HL-60 (cell line): Measurements from ENCODE around the gene ABCB4.

Experiments used
- CTCF ChIP-seq: IDR thresholded peaks from one replicate; pipeline ENCODE4 v1.5.1; 2011; ENCODE audit warnings: low read length, control low read depth, inconsistent platforms; ENCODE audit not compliant: insufficient read depth
- GABPA ChIP-seq: IDR thresholded peaks from 2 replicates; pipeline ENCODE4 v1.6.1; 2012; ENCODE audit warnings: low read depth
- POLR2AphosphoS5 ChIP-seq: IDR thresholded peaks from 2 replicates; pipeline ENCODE4 v1.6.1; 2012; ENCODE audit warnings: low read depth
- REST ChIP-seq: IDR thresholded peaks from 2 replicates; pipeline ENCODE4 v1.6.1; 2012; ENCODE audit warnings: low read depth; ENCODE audit not compliant: insufficient replicate concordance

- no peak for TF ChIP-seq CTCF
- TF ChIP-seq GABPA, result no peak
- TF ChIP-seq REST, result no peak
- TF ChIP-seq POLR2AphosphoS5, result no peak
Observed at GRCh38 chr7:87483131-87483530, 7.7 kb upstream of the ABCB4 start.
